Ecto neural progenitor cell (in vitro differentiated cells): ENCODE measurements around the gene SLC25A39.

Experiments
- DNase-seq: peaks from one replicate; pipeline ENCODE4 v3.0.0-alpha.2; 2018; ENCODE audit warnings: low spot score

Gene SLC25A39

DNA sequence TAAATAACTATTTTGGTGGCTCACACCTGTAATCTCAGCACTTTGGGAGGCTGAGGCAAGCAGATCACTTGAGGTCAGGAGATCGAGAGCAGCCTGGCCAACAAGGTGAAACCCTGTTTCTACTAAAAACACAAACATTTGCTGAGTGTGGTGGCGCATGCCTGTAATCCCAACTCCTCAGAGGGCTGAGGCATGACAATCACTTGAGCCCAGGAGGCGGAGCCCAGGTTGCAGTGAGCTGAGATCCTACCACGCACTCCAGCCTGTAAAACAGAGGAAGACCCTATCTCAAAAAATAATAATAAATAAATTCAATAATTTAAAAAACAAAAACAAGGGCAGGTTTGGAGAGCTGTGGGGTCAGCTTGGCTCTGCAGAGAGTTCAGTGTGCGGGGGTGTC is 51.0 kb downstream of the SLC25A39 start:
- no peak for DNase-seq

GRCh38 chr17:44272954-44273353 is 51.7 kb downstream of the SLC25A39 start:
- no peak for DNase-seq

DNA sequence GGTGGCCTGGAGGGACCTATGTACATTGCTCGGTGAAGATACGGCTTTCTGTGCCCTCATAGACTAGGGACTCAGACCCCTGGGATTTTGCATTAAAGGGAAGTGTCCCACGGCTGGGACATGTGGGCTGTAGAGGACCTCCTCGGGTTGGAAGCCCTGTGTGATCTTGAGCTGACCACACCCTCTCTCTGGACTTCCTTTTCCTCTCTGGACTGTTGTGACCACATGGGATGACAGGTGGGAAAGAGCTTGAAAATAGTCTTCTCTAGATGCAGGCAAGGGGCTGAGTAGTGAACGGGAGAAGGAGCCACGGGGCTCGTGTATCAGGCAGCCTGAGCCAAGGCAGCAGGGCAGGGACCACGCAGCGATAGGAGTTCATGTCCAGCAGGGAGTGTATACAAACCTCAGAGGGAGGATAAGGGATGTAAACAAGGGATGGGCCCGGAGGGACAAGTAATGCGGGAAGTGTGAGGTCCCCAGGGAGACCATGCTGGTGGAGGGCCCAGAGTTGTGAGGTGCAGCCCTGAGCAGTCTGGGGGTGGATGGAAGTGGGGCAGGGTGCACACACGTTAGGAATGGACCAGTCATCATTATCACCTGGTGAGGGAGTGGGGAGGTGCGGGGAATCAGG is 52.2 kb downstream of the SLC25A39 start:
- no peak for DNase-seq
